Peyer's patch (tissue), 4 donors: ENCODE results near the gene OPCML. TPM values are rescaled to one million over a fixed set of nuclear protein-coding genes. Genes with fewer than 3 reads are reported as not detected.

ENCODE experiments used
- DNase-seq, 3 donors: peaks; one replicate each; pipeline ENCODE4 v3.0.0-alpha.2; 2017 to 2019
- H3K27ac ChIP-seq, 4 donors: fragments of 200-600 bp; sonication (generic); one replicate each; pipeline ENCODE4 v1.5.1; 2016 to 2019
- H3K27me3 ChIP-seq, 2 donors: fragments of 200-600 bp; sonication (generic); one replicate each; pipeline ENCODE4 v1.5.1; 2019
- H3K36me3 ChIP-seq, 3 donors: fragments of 200-600 bp; sonication (generic); one replicate each; pipeline ENCODE4 v1.5.1; 2016 to 2019
- H3K4me1 ChIP-seq, 4 donors: fragments of 200-600 bp; sonication (generic); one replicate each; pipeline ENCODE4 v1.5.1; 2016 to 2019
- H3K4me3 ChIP-seq, 4 donors: fragments of 200-600 bp; sonication (generic); 1 replicate in 3 of 4; 2 replicates in 1 of 4; pipeline ENCODE4 v1.5.1; 2016 to 2019; ENCODE audit warnings: mild to moderate bottlenecking in 1 of 4
- H3K9me3 ChIP-seq, 4 donors: fragments of 200-600 bp; sonication (generic); one replicate each; pipeline ENCODE4 v1.5.1; 2016 to 2019; ENCODE audit warnings: mild to moderate bottlenecking in 1 of 4
- CTCF ChIP-seq, 6 experiments: fragments of 450-650 bp in 4 of 6; fragments of 200-600 bp in 2 of 6; sonication (generic) in 1 of 6; IDR thresholded peaks; one replicate each; pipeline ENCODE4 v1.5.1; 2017 to 2019; ENCODE audit warnings: antibody characterized with exemption in 6 of 6, mild to moderate bottlenecking in 3 of 6, moderate library complexity in 1 of 6
- POLR2A ChIP-seq, 2 donors: fragments of 450-650 bp; IDR thresholded peaks; one replicate each; pipeline ENCODE4 v1.5.1; 2017; ENCODE audit warnings: antibody characterized with exemption in 2 of 2, mild to moderate bottlenecking in 2 of 2, moderate library complexity in 2 of 2
- total RNA-seq, 4 donors: library from RNA; depleted of rRNA; stranded (reverse); fragments of >200 nt; gene quantifications; one replicate each; pipeline ENCODE4 v1.1.0, GENCODE V29; 2016

Gene OPCML
- total RNA-seq, 4 donors from 2014 or later, result not detected

GRCh38 chr11:133123366-133123765, 408.9 kb downstream of the OPCML start:
- no peak for DNase-seq

GRCh38 chr11:133122256-133122655, 410.0 kb downstream of the OPCML start:
- Histone ChIP-seq H3K4me1 (no peaks in the 10 kb centered on the region), H3K9me3 (no peaks in the 10 kb centered on the region), H3K27ac (no peak overlapping the region), H3K36me3 (no peaks in the 10 kb centered on the region), H3K4me3 (no peak overlapping the region), H3K27me3 (no peaks in the 10 kb centered on the region)
- TF ChIP-seq POLR2A (IDR thresholded peaks at IDR 0.05), result no peak
- no peak for TF ChIP-seq CTCF (IDR thresholded peaks at IDR 0.05)
- no peak for DNase-seq

More at GRCh38 chr11:133123366-133123765, 408.9 kb downstream of the OPCML start:
- Histone ChIP-seq H3K27me3 (no peaks in the 10 kb centered on the region), H3K36me3 (no peaks in the 10 kb centered on the region), H3K4me1 (no peaks in the 10 kb centered on the region), H3K4me3 (no peak overlapping the region), H3K9me3 (no peaks in the 10 kb centered on the region), H3K27ac (no peak overlapping the region)
- no peak for TF ChIP-seq CTCF (IDR thresholded peaks at IDR 0.05)
- no peak for TF ChIP-seq POLR2A (IDR thresholded peaks at IDR 0.05)

DNA sequence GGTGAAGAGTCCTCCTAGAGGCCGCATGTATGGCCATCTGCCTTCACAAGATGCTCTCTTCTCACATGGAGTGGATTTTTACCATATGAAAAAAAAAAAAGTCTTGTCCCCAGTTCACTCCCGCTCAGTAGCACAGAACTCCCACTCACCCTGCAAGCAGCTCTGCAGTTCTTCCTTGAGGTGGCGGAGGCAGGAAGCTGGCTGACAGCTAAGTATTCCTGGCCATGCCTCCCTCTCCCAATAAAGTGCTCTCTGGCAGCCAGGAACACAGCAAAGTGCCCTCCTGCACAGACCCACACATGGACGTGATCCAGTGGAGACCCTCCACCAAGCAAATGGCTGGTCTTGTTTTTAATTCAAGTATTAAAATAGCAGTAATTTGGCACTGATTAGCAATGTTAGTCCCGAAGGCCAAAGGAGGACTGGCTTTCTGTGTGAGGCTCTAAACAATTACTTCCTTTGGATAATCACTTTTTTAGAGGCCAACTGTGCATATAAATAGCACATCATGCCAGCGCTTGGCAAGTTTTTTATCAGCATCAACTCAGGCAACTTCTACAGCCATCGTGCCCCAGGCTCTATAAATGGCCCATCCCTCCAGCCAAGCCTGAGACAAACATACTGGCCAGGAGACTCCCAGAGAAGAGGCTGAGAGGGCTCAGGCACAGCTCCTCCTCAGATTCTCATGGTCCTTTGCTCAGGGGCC, 413.6 kb downstream of the OPCML start:
- Histone ChIP-seq H3K27ac (no peak overlapping the region), H3K36me3 (no peaks in the 10 kb centered on the region), H3K4me1 (no peaks in the 10 kb centered on the region), H3K27me3 (no peaks in the 10 kb centered on the region), H3K9me3 (no peaks in the 10 kb centered on the region), H3K4me3 (no peak overlapping the region)
- no peak for DNase-seq
- no peak for TF ChIP-seq POLR2A (IDR thresholded peaks at IDR 0.05)
- no peak for TF ChIP-seq CTCF (IDR thresholded peaks at IDR 0.05)

DNA sequence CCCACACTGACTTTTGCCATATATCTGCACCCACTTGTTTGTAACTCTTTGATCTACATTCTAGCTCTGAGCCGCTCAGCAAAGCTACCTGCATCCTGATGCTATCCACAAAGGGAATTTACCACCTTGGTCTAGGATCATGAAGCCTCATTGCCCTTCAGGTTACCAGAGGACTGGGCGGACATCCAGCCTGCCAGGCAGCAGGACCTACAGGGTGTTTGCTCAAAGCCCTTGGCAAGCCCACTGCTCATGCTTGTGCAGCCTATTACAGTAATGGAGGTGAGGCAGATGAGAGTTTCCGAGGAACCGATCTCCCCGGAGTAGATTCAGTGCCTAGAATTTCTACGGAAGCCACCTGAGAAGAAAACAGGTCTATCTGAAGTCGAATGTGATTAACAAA, 417.2 kb downstream of the OPCML start:
- Histone ChIP-seq H3K9me3 (no peaks in the 10 kb centered on the region), H3K36me3 (no peaks in the 10 kb centered on the region), H3K4me1 (no peaks in the 10 kb centered on the region), H3K27me3 (no peaks in the 10 kb centered on the region), H3K4me3 (no peak overlapping the region), H3K27ac (no peak overlapping the region)
- TF ChIP-seq CTCF (IDR thresholded peaks at IDR 0.05), result no peak
- TF ChIP-seq POLR2A (IDR thresholded peaks at IDR 0.05), result no peak
- no peak for DNase-seq

DNA sequence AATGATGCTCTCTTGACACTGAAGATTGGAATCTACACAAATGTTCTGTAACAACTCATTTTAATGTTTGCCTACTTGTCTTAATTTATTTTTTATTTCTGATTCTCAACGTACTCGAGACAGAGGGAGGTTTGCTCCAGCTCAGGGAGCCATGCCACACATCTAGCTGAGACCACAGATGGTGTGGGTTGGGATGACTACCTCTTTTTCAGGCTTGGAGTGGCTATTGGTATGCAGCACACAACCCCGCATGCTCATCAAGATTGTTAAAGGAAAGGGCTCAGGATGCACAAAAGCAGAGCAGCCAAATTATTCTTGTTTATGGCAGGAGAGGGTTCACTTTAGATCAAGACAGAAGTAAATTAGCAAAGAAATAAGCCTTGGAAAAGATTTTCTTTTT, 424.5 kb downstream of the OPCML start:
- H3K27me3 ChIP-seq, result no peaks in the 10 kb centered on the region
- no peaks in the 10 kb centered on the region for H3K36me3 ChIP-seq
- no peak overlapping the region for H3K27ac ChIP-seq
- no peaks in the 10 kb centered on the region for H3K9me3 ChIP-seq
- DNase-seq, result no peak
- TF ChIP-seq POLR2A (IDR thresholded peaks at IDR 0.05), result no peak
- TF ChIP-seq CTCF (IDR thresholded peaks at IDR 0.05), result no peak
- no peaks in the 10 kb centered on the region for H3K4me1 ChIP-seq
- H3K4me3 ChIP-seq, result no peak overlapping the region
